SK-N-SH (cell line): Measurements from ENCODE around the gene ALDH4A1.

Experiments
- CTCF ChIP-seq: fragments of 200-600 bp; sonication (generic); IDR thresholded peaks from 2 replicates; pipeline ENCODE4 v1.6.1; 2017; ENCODE audit warnings: antibody characterized with exemption, mild to moderate bottlenecking, moderate library complexity
- ELF1 ChIP-seq: IDR thresholded peaks from 2 replicates; pipeline ENCODE4 v1.4.0; 2012
- EP300 ChIP-seq, 2 experiments: IDR thresholded peaks; 2 replicates each; pipeline versions ENCODE4 v1.4.0 to v1.6.1; 2012; ENCODE audit warnings: borderline replicate concordance in 1 of 2, low read depth in 1 of 2, low read length in 1 of 2
- NRF1 ChIP-seq: IDR thresholded peaks from 2 replicates; pipeline ENCODE4 v1.6.1; 2012; ENCODE audit warnings: low read depth, mild to moderate bottlenecking, low read length

- TF ChIP-seq CTCF (peak; percentile 15), EP300 (IDR thresholded peaks at IDR 0.05; ENCODE audit: borderline replicate concordance in 1 of 2, low read depth in 1 of 2, low read length in 1 of 2) (no peak; a peak in 1 of 4 replicates), NRF1 (no peak), ELF1 (no peak)
Observed at GRCh38 chr1:18922319-18922726, 20.0 kb upstream of the ALDH4A1 start.
